ENCODE measurements around the gene PDE7B. TPM values are rescaled to one million over a fixed set of nuclear protein-coding genes. Genes with fewer than 3 reads are reported as not detected.

The PDE7B gene
- total and polyA plus RNA-seq, 2 of the 4 experiments (the other 2 are of a cell fraction) = 7.8 to 12.4 TPM

GRCh38 chr6:135891710-135892109 is 40.2 kb downstream of the PDE7B start:
- no peak overlapping the region for H4K5ac ChIP-seq (ENCODE audit: low read depth, low read length)
- H2BK20ac ChIP-seq (ENCODE audit: low read depth, low read length) = no peak overlapping the region
- POLR2A ChIA-PET (ENCODE audit: unreplicated experiment) = no interaction called here
- intact Hi-C loops (cut with micrococcal nuclease) (no loop called here), in situ Hi-C loops (cut with MboI; ENCODE audit: low sequenced_read_pairs) (no loop called here), dilution Hi-C loops (cut with HindIII; ENCODE audit: low sequenced_read_pairs, unreplicated experiment) (no loop called here)
- no peak overlapping the region for H3K4me3 ChIP-seq (ENCODE audit: insufficient read depth, low read depth, low read length)
- H3K27me3 ChIP-seq (ENCODE audit: control insufficient read depth, insufficient read depth, low read length) = no peaks in the 10 kb centered on the region
- H3K9me1 ChIP-seq (ENCODE audit: insufficient read depth, low read length) = 0 out of 2 replicates have a peak, but pooled peaks cover 1% of the 10 kb centered on the region
- no peak overlapping the region for H2AK9ac ChIP-seq (replicated peaks; ENCODE audit: low read depth, low read length, poor library complexity)
- no peak overlapping the region for H3K4ac ChIP-seq (ENCODE audit: low read depth, low read length)
- no peak overlapping the region for H3K27ac ChIP-seq (ENCODE audit: insufficient read depth, low read length)
- H3K36me3 ChIP-seq (ENCODE audit: control insufficient read depth, insufficient read depth, low read length) = peaks cover 10% of the 10 kb centered on the region
- no peak overlapping the region for H2AK5ac ChIP-seq (ENCODE audit: low read depth, low read length)
- peaks cover 1% of the 10 kb centered on the region for H3K4me1 ChIP-seq (ENCODE audit: control insufficient read depth, insufficient read depth, low read length)
- H3K18ac ChIP-seq (ENCODE audit: low read depth, low read length) = no peak overlapping the region
- ATAC-seq (ENCODE audit: low read depth) (peak; percentile 65; the same call in 1 of the 2 replicates), DNase-seq (no peak)
- CTCF ChIA-PET = interaction anchor here (0.6 to 1.3 kb wide), 2 partner anchors 11 to 1491 kb away, joined by 4 read pairs; no protein-coding TSS in a partner anchor
- no peak overlapping the region for H4K8ac ChIP-seq (ENCODE audit: low read depth in 2 of 2, low read length in 2 of 2)
- peaks cover 21 to 33% of the 10 kb centered on the region in 2 experiments for H3K79me1 ChIP-seq (ENCODE audit: low read depth in 1 of 2, low read length in 2 of 2)
- no peak overlapping the region for H2BK5ac ChIP-seq (ENCODE audit: low read depth, low read length, poor library complexity, severe bottlenecking)
- no peaks in the 10 kb centered on the region for H3K9me3 ChIP-seq (ENCODE audit: control insufficient read depth, insufficient read depth, low read length)
- H3K4me2 ChIP-seq (ENCODE audit: low read depth, low read length) = no peak overlapping the region
- no peaks in the 10 kb centered on the region for H4K20me1 ChIP-seq (ENCODE audit: insufficient read depth, low read length)
- BruUV-seq (replicated peaks) = no TSS peak
- H2BK120ac ChIP-seq (ENCODE audit: low read depth, low read length) = no peak overlapping the region
- no peak overlapping the region for H3K9ac ChIP-seq (ENCODE audit: low read depth, low read length)
- H4K91ac ChIP-seq (ENCODE audit: insufficient read depth, low read depth, low read length) = no peak overlapping the region
- no peak overlapping the region for H2BK15ac ChIP-seq (ENCODE audit: low read depth, low read length)
- TF ChIP-seq POLR2A (IDR thresholded peaks at IDR 0.05; ENCODE audit: low read depth, low read length) (no peak), RAD21 (IDR thresholded peaks at IDR 0.05; ENCODE audit: low read length) (no peak), FOS (IDR thresholded peaks at IDR 0.05; ENCODE audit: low read depth, low read length) (no peak), RCOR1 (IDR thresholded peaks at IDR 0.05; ENCODE audit: insufficient replicate concordance, low read length) (no peak), CHD1 (IDR thresholded peaks at IDR 0.05; ENCODE audit: low read depth, low read length) (no peak), BHLHE40 (IDR thresholded peaks at IDR 0.05; ENCODE audit: low read depth, low read length) (no peak), USF2 (IDR thresholded peaks at IDR 0.05; ENCODE audit: low read depth, low read length) (no peak), SMC3 (IDR thresholded peaks at IDR 0.05; ENCODE audit: low read depth, low read length) (no peak), NFE2L2 (IDR thresholded peaks at IDR 0.05; ENCODE audit: low read depth, low read length) (no peak), MAZ (IDR thresholded peaks at IDR 0.05; ENCODE audit: borderline replicate concordance, low read depth, low read length) (no peak), CEBPB (IDR thresholded peaks at IDR 0.05; ENCODE audit: low read depth, low read length) (no peak), RFX5 (IDR thresholded peaks at IDR 0.05; ENCODE audit: low read depth, low read length) (no peak), MAFK (IDR thresholded peaks at IDR 0.05; ENCODE audit: low read depth, low read length) (no peak)
- TF ChIP-seq, protein P1, sequence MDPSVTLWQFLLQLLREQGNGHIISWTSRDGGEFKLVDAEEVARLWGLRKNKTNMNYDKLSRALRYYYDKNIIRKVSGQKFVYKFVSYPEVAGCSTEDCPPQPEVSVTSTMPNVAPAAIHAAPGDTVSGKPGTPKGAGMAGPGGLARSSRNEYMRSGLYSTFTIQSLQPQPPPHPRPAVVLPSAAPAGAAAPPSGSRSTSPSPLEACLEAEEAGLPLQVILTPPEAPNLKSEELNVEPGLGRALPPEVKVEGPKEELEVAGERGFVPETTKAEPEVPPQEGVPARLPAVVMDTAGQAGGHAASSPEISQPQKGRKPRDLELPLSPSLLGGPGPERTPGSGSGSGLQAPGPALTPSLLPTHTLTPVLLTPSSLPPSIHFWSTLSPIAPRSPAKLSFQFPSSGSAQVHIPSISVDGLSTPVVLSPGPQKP (IDR thresholded peaks at IDR 0.05; ENCODE audit: borderline replicate concordance, low read depth, low read length) = no peak
- TF ChIP-seq, protein P2, sequence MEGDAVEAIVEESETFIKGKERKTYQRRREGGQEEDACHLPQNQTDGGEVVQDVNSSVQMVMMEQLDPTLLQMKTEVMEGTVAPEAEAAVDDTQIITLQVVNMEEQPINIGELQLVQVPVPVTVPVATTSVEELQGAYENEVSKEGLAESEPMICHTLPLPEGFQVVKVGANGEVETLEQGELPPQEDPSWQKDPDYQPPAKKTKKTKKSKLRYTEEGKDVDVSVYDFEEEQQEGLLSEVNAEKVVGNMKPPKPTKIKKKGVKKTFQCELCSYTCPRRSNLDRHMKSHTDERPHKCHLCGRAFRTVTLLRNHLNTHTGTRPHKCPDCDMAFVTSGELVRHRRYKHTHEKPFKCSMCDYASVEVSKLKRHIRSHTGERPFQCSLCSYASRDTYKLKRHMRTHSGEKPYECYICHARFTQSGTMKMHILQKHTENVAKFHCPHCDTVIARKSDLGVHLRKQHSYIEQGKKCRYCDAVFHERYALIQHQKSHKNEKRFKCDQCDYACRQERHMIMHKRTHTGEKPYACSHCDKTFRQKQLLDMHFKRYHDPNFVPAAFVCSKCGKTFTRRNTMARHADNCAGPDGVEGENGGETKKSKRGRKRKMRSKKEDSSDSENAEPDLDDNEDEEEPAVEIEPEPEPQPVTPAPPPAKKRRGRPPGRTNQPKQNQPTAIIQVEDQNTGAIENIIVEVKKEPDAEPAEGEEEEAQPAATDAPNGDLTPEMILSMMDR (conservative IDR thresholded peaks at IDR 0.05; ENCODE audit: low read depth, low read length) = no peak
- H3K23ac ChIP-seq (ENCODE audit: low read depth, low read length) = no peak overlapping the region
- H3K56ac ChIP-seq (ENCODE audit: extremely low read depth, insufficient read depth, low read length) = no peak overlapping the region
- H2AFZ ChIP-seq (replicated peaks; ENCODE audit: low read length, poor library complexity) = no peak overlapping the region
- no peak overlapping the region for H3K14ac ChIP-seq (replicated peaks; ENCODE audit: low read depth, low read length)
